RCC 7860 (cell line): Measurements from ENCODE around the gene B3GNT3.

Experiments used
- DNase-seq: peaks from one replicate; pipeline ENCODE4 v3.0.0-alpha.2; 2015; ENCODE audit warnings: low spot score
- FAIRE-seq: peaks from 2 replicates; lab custom pipeline; 2012; peaks lifted over from hg19 to GRCh38; lab: Jason Lieb, UNC

The B3GNT3 gene

DNA sequence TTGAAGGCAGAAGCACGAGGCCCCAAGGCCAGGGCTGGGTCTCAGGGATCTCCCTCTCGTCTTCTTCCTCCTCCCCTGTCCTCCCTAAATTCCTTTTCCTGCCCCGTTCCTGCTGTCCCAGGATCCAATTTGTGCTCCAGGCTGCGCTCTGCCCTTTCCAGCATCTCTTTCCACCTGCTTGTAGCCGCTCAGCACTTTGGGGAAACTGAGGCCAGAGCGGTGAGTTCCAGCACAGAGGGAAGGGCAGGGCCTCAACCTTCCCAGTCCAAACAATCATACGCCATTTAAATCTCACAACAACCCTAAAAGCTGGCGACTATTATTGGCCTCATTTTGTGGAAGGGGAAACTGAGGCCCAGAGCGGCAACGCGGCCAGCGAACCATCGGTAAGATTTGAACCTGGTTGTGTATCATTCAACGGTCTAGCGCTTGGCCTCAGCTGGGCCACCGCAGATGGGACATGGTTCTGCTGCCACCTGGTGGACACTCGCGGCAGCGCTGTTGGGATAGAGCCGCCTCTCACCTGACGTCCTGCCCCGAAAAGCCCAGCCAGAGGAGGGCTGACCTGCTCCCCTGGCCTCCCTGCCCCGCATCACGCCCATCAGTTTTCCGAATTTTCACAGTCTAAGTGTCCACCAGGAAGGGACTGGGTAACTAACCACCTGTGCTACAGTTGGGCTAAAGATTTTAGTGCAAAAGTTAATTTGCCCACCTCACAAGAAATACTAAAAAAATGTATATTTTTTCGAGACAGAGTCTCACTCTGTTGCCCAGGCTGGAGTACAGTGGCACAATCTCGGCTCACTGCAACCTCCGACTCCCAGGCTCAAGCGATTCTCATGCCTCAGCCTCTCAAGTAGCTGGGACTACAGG is 60.6 kb downstream of the B3GNT3 start:
- FAIRE-seq (no peak), DNase-seq (peak; percentile 52)

DNA sequence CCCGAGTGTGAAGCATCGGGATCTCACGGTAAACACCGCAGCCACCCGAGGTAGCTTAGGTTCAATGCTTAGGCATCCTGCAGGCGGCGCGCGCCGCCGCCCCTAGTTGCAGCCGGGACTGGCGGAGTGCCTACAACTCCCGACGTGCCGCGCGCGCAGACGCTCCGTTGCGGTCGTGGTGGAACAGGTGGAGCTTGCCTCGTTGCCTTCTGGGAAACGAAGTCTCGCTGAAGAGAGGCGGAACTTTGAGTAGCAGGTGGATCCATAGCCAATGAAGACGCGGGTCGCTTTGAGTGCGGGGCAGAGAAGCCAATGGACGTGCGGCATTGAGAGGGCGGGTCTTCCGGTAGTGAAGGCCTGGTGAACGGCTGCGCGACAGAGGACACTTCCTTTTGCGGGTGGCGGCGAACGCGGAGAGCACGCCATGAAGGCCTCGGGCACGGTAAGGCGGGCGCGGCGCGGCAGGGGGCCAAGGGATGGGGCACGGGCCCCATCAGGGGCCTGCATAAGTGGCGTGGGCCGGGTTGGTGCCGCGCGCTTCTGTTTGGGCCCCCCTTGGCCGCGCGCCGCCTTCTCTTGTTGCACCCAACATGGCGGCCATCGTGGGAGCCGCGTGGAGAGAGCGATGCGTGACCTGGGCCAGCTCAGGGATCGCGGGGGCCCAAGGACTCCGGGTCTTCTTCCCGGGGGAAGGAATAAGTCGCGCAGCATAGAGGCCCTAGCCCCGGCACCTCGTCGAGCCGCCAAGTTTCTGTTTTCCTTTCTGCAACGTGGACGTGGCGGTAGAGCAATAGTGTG is 64.8 kb downstream of the B3GNT3 start, which contains the start of gene RPL18A:
RPL18A (plus strand) TSS at position 378 of the 798 bp plus-strand sequence; CDS start at position 425, 47 bp downstream.
- peak; percentile 90 for FAIRE-seq
- peak; percentile 99 for DNase-seq

DNA sequence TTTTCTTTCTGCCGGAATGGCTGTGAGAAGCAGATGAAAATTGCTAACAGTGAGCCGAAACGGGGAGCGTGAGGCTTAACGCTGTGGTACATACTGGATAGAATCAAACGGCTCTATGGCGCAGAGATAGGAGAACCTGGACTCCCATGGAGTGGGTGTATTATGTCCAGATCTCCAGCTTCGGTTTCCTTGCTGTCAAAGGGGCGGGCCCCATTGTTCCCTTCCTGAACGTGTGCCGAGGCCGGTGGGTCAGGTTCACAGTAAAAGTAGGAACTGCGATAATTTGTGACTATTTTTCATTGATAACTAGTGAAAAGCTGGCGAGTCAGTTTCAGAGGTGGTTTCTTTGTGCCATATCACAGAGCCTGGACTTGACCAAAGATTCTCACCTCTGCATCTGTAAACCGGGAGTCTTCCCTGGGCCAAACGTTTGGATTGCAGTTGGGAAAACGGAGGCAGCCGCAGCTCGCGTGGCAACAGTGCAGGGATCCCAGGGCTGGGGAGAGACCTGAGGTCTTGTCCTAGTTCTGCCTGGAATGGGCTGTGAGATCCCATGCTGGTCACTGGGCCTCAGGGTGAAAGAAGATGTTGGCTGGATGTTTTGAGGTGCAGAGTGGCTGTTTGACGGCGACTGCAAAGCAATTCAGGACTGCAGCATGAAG is 65.5 kb downstream of the B3GNT3 start:
- no peak for FAIRE-seq
- no peak for DNase-seq

DNA sequence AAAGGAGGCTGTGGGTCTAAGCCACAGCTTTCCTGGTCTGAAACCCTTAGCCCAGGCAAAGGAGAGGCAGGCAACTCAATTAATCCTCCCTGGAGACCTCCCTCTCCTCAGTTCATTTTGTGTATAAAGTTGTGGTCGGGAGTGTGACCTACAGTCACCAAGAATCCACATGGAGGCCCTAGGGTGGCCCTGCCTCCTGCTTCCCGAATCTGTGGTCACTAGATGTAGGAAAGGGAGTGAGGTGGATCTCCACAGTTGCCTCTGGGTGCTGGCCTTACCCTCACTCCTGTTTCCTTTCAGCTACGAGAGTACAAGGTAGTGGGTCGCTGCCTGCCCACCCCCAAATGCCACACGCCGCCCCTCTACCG is 66.0 kb downstream of the B3GNT3 start:
- peak; percentile 25 for DNase-seq
- FAIRE-seq: no peak

DNA sequence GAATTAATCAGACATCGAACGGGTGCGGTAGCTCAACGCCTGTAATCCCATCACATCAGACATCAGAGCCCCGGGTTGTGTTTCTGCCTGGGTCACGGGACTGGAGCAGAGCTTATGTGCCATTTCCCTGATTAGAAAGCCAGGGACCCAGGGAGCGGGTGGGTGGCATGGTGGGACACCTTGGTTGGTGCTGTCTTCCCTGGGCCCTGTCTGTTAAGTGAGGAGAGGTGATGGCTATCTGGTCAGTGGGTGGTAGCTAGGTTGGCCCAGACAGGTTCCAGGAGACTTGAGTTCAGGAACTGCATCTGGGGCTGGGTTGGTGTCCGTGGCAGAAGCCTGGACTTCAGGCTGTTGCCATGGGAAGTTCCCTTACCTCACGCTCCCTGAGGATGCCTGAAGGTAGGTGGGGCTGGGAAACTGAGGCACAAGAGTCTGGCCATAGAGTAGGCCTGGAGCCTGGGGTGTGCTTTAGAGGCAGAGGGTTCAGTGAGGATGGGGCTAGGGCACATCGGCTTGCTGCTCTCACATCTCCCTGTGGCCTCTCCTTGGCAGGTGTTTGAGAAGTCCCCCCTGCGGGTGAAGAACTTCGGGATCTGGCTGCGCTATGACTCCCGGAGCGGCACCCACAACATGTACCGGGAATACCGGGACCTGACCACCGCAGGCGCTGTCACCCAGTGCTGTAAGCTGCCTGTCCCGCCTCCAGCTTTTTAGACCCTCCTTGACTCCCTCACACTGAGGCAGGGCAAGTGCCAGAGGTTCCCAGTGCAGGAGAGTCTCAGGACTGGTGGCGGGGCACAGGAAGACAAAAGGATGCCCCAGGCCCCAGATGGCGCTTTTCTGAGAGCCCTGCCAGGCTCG is 66.8 kb downstream of the B3GNT3 start:
- FAIRE-seq: no peak
- no peak for DNase-seq

DNA sequence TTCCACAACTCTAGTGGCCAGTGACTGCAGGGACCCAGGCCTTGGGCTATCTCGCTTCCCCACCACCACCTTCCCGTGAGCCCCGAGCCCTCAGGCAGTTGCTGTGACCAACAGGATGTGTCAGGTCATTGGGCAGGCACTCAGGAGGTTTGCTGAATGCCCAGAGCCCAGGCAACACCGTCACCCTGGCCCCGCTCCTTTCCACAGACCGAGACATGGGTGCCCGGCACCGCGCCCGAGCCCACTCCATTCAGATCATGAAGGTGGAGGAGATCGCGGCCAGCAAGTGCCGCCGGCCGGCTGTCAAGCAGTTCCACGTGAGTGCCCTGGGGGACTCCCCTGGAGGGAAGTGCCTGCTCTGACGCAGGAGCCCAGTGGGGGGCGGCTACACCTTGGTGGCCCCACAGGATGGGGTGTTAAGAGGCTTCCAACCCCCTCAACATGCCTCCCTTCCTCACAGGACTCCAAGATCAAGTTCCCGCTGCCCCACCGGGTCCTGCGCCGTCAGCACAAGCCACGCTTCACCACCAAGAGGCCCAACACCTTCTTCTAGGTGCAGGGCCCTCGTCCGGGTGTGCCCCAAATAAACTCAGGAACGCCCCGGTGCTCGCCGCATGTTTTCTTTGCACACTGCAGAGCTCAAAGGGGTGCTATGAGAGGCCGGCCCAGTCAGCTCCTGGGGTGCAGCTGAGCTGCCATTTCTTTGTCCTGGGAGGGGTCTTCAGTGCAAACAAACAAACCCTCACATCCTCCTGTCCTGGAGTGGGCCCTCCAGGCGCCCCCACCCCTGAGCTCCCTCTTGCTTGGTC is 68.0 kb downstream of the B3GNT3 start:
- no peak for FAIRE-seq

More for the DNA sequence above, 68.0 kb downstream of the B3GNT3 start:
- DNase-seq: no peak
